PC-3 (cell line): ENCODE data around the gene MYL10. TPM values are rescaled to one million over a fixed set of nuclear protein-coding genes. Genes with fewer than 3 reads are reported as not detected.

Source experiments
- ATAC-seq: fragments of 200-7000 bp; cut with Tn5 transposase; 2 replicates; pipeline ENCODE4 v1.9.1; 2020; ENCODE audit warnings: mild to moderate bottlenecking, moderate library complexity
- BruUV-seq: library from RNA; stranded (reverse); fragments of 400-500 nt; replicated peaks from 2 replicates; lab custom pipeline; 2021; lab: Mats Ljungman, UMichigan
- CTCF ChIA-PET: fragments of 300-600 bp; sonication (Branson Sonifier 250); formaldehyde crosslinking; loops from one replicate; lab custom pipeline; 2022; ENCODE audit warnings: antibody characterized with exemption; lab: Charles Lee
- POLR2A ChIA-PET: fragments of 300-600 bp; sonication (Branson Sonifier 250); formaldehyde crosslinking; loops from one replicate; lab custom pipeline; 2022; ENCODE audit warnings: antibody characterized with exemption; ENCODE audit not compliant: unreplicated experiment; lab: Charles Lee
- DNase-seq: peaks from one replicate; pipeline ENCODE4 v3.0.0-alpha.2; 2015
- H2AFZ ChIP-seq: fragments of 300-600 bp; sonication (generic); 2 replicates; pipeline ENCODE4 v1.6.0; 2016; ENCODE audit warnings: antibody characterized with exemption, low read length
- H3F3A ChIP-seq: fragments of 300-600 bp; sonication (generic); one replicate; pipeline ENCODE4 v1.6.0; 2017; ENCODE audit warnings: antibody characterized with exemption, low read length, control low read depth, mild to moderate bottlenecking; ENCODE audit not compliant: unreplicated experiment
- H3K27ac ChIP-seq: fragments of 300-600 bp; sonication (generic); 2 replicates; pipeline ENCODE4 v1.5.1; 2016; ENCODE audit warnings: mild to moderate bottlenecking, low read length
- H3K27me3 ChIP-seq: fragments of 300-600 bp; sonication (generic); 2 replicates; pipeline ENCODE4 v1.6.1; 2016; ENCODE audit warnings: low read length, mixed read lengths
- H3K36me3 ChIP-seq: fragments of 300-600 bp; sonication (generic); 2 replicates; pipeline ENCODE4 v1.6.1; 2016; ENCODE audit warnings: low read depth, mixed run types, low read length, mixed read lengths
- H3K4me1 ChIP-seq: fragments of 300-600 bp; sonication (generic); 2 replicates; pipeline ENCODE4 v1.5.1; 2016; ENCODE audit warnings: low read length; ENCODE audit not compliant: insufficient read depth
- H3K4me2 ChIP-seq: fragments of 300-600 bp; sonication (generic); 2 replicates; pipeline ENCODE4 v1.6.0; 2016; ENCODE audit warnings: low read length
- H3K4me3 ChIP-seq: fragments of 300-600 bp; sonication (generic); 2 replicates; pipeline ENCODE4 v1.5.1; 2016; ENCODE audit warnings: mild to moderate bottlenecking, low read length, mixed read lengths
- H3K79me2 ChIP-seq: fragments of 300-600 bp; sonication (generic); 2 replicates; pipeline ENCODE4 v1.6.1; 2017; ENCODE audit warnings: low read length, mixed read lengths
- H3K9ac ChIP-seq: fragments of 300-600 bp; sonication (generic); 2 replicates; pipeline ENCODE4 v1.6.0; 2016; ENCODE audit warnings: mild to moderate bottlenecking, low read length
- H3K9me2 ChIP-seq: fragments of 300-600 bp; sonication (generic); replicated peaks from 2 replicates; pipeline ENCODE4 v1.6.1; 2016; ENCODE audit warnings: mixed run types, low read length, mixed read lengths
- H3K9me3 ChIP-seq: fragments of 300-600 bp; sonication (generic); 2 replicates; pipeline ENCODE4 v1.6.1; 2016; ENCODE audit warnings: low read length, mixed read lengths
- H4K20me1 ChIP-seq: fragments of 300-600 bp; sonication (generic); 2 replicates; pipeline ENCODE4 v1.6.1; 2016; ENCODE audit warnings: low read length, mixed read lengths
- EZH2 ChIP-seq: fragments of 300-600 bp; sonication (generic); IDR thresholded peaks from one replicate; pipeline ENCODE4 v1.6.1; 2017; ENCODE audit warnings: antibody characterized with exemption, mild to moderate bottlenecking, low read length; ENCODE audit not compliant: unreplicated experiment
- EZH2phosphoT487 ChIP-seq: fragments of 300-600 bp; sonication (generic); IDR thresholded peaks from 2 replicates; pipeline ENCODE4 v1.6.1; 2018; ENCODE audit warnings: mild to moderate bottlenecking, antibody characterized with exemption, low read length, borderline replicate concordance
- intact Hi-C: fragments of 100-400 bp; cut with micrococcal nuclease; formaldehyde crosslinking; loops from 2 replicates; pipeline ENCODE4 v1.9.0; 2023
- total RNA-seq: library from RNA; depleted of rRNA; stranded (reverse); fragments of >200 nt; gene quantifications from 2 replicates; pipeline ENCODE4 v1.2.3, GENCODE V29; 2014
- TF ChIP-seq, protein P1 (sequence below): fragments of 300-600 bp; sonication (generic); conservative IDR thresholded peaks from 2 replicates; pipeline ENCODE4 v1.5.1; 2017; ENCODE audit warnings: antibody characterized with exemption, low read depth, mild to moderate bottlenecking, low read length

Gene MYL10
- total RNA-seq, 1 experiment from 2014 or later, result 0.69 TPM

DNA sequence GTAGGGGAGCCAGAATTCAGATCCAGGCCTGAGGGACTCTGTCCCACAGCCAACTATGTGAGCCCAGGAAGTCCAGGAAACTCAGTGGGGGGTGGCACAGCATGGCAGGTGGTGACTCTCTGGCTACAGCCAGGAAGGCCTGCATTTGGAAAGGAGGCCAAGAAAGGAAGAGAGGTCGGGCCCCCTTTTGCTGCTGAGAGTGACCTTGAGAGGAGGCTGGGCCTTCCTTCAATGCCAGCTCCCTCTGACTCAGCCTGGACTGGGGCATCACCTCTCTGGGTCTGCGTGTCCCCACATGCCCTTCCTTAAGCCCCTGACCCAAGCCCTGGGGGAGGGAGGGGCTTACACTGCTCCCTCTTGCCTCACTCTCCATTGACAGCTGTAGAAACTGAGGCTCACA is 6.4 kb upstream of the MYL10 start:
- CTCF ChIA-PET, result no interaction called here

DNA sequence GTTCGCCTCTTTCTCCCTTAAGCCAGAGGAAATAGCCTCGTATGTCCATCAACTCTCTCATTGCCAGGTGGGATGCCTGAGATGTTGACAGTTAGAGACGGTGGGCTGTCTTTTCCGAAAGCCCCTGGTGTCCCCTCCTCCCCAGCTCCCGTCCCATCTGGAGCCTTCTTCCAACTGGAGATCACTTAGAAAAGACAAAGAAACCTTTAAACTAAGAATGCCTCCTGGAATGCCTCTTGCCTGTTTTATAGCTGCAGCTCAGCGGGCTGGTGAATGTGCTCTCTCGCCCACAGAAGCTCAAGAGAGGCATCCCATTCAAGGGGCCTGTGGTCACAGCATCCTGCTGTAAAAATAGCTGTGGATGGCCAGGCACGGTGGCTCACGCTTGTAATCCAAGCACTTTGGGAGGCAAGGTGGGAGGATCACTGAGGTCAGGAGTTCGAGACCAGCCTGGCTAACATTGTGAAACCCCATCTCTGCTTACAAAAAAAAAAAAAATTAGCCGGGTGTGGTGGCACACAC is 5.2 kb upstream of the MYL10 start:
- intact Hi-C loops, result no loop called here
- POLR2A ChIA-PET, result no interaction called here
- H4K20me1 ChIP-seq, result no peaks in the 10 kb centered on the region
- peaks cover 27% of the 10 kb centered on the region for H3K4me1 ChIP-seq
- no peaks in the 10 kb centered on the region for H3K9me3 ChIP-seq
- no peaks in the 10 kb centered on the region for H3K79me2 ChIP-seq
- H2AFZ ChIP-seq, result no peak overlapping the region
- CTCF ChIA-PET, result no interaction called here
- no peak overlapping the region for H3K9ac ChIP-seq
- no peak for DNase-seq
- no TSS peak for BruUV-seq
- no peaks in the 10 kb centered on the region for H3K9me2 ChIP-seq
- no peak overlapping the region for H3K27ac ChIP-seq
- H3K36me3 ChIP-seq, result no peaks in the 10 kb centered on the region
- H3F3A ChIP-seq, result no peaks in the 10 kb centered on the region
- H3K27me3 ChIP-seq, result no peaks in the 10 kb centered on the region
- ATAC-seq, result no peak
- TF ChIP-seq, protein P1, sequence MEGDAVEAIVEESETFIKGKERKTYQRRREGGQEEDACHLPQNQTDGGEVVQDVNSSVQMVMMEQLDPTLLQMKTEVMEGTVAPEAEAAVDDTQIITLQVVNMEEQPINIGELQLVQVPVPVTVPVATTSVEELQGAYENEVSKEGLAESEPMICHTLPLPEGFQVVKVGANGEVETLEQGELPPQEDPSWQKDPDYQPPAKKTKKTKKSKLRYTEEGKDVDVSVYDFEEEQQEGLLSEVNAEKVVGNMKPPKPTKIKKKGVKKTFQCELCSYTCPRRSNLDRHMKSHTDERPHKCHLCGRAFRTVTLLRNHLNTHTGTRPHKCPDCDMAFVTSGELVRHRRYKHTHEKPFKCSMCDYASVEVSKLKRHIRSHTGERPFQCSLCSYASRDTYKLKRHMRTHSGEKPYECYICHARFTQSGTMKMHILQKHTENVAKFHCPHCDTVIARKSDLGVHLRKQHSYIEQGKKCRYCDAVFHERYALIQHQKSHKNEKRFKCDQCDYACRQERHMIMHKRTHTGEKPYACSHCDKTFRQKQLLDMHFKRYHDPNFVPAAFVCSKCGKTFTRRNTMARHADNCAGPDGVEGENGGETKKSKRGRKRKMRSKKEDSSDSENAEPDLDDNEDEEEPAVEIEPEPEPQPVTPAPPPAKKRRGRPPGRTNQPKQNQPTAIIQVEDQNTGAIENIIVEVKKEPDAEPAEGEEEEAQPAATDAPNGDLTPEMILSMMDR, result no peak
- no peak overlapping the region for H3K4me2 ChIP-seq
- H3K4me3 ChIP-seq, result no peak overlapping the region

More for the DNA sequence above, 6.4 kb upstream of the MYL10 start:
- BruUV-seq, result no TSS peak
- no peak for TF ChIP-seq EZH2
- TF ChIP-seq EZH2phosphoT487, result no peak
- TF ChIP-seq, protein P1, result no peak
- no peaks in the 10 kb centered on the region for H3K9me3 ChIP-seq
- H3K27ac ChIP-seq, result no peak overlapping the region
- no peaks in the 10 kb centered on the region for H3F3A ChIP-seq
- no peak overlapping the region for H2AFZ ChIP-seq
- no peak for ATAC-seq
- POLR2A ChIA-PET, result interaction anchor here (0.6 kb wide), 1 partner anchor 169 kb away, joined by 7 read pairs; no protein-coding TSS in a partner anchor
- no peak overlapping the region for H3K4me2 ChIP-seq
- H3K4me3 ChIP-seq, result no peak overlapping the region
- no peaks in the 10 kb centered on the region for H3K36me3 ChIP-seq
- no peaks in the 10 kb centered on the region for H3K79me2 ChIP-seq
- peaks cover 20% of the 10 kb centered on the region for H3K4me1 ChIP-seq
- no peak for DNase-seq
- no peaks in the 10 kb centered on the region for H3K27me3 ChIP-seq
- intact Hi-C loops, result no loop called here
- no peaks in the 10 kb centered on the region for H4K20me1 ChIP-seq
- no peaks in the 10 kb centered on the region for H3K9me2 ChIP-seq
- H3K9ac ChIP-seq, result no peak overlapping the region

DNA sequence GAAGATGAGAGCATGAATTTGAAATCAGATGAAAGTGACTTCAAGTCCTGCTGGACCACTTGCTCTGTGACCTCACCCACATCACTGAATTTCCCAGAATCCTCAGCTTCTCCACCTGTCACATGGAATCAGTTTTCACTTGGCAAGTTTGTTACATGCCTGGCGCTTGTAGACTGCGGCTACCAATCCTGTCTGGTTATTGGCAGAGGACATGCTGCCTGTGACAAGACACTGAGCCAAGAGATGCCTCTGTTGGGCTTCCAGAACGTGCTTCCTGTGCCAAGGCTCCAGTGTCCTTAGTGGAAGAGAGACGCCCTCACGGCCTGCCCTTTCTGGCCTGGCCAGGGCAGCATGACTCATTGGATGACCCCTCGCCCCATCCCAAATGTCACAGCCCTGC is 4.4 kb upstream of the MYL10 start:
- Histone ChIP-seq H3K27ac (no peak overlapping the region), H3K36me3 (no peaks in the 10 kb centered on the region), H3K27me3 (no peaks in the 10 kb centered on the region), H3K9me2 (no peaks in the 10 kb centered on the region), H4K20me1 (no peaks in the 10 kb centered on the region), H3K9me3 (no peaks in the 10 kb centered on the region), H2AFZ (no peak overlapping the region), H3K4me2 (no peak overlapping the region), H3K4me1 (peaks cover 27% of the 10 kb centered on the region), H3K4me3 (no peak overlapping the region), H3K79me2 (no peaks in the 10 kb centered on the region), H3K9ac (no peak overlapping the region), H3F3A (no peaks in the 10 kb centered on the region)
- intact Hi-C loops, result no loop called here
- no TSS peak for BruUV-seq
- DNase-seq (no peak), ATAC-seq (no peak)
- ChIA-PET CTCF (no interaction called here), POLR2A (no interaction called here)
- TF ChIP-seq EZH2phosphoT487 (no peak), EZH2 (no peak)
- TF ChIP-seq, protein P1, result no peak
